AG04450 (cell line): Measurements from ENCODE around the gene FBRSL1. TPM values are rescaled to one million over a fixed set of nuclear protein-coding genes. Genes with fewer than 3 reads are reported as not detected.

Experiments used
- CTCF ChIA-PET: fragments of 300-600, 350-600 bp; formaldehyde crosslinking; extraction: SDS; loops from one replicate; lab custom pipeline; 2022; ENCODE audit warnings: antibody characterized with exemption, inconsistent platforms; lab: Charles Lee
- POLR2A ChIA-PET: fragments of 350-600 bp; formaldehyde crosslinking; extraction: SDS; loops from one replicate; lab custom pipeline; 2021; ENCODE audit warnings: antibody characterized with exemption, inconsistent platforms; lab: Yijun Ruan, JAX
- DNase-seq: peaks from one replicate; pipeline ENCODE4 v3.0.0-alpha.2; 2011; ENCODE audit warnings: low read depth, low spot score
- H3K27ac ChIP-seq: one replicate; pipeline ENCODE4 v1.5.1; 2012; ENCODE audit warnings: low read depth, low read length, control low read depth
- H3K27me3 ChIP-seq: one replicate; pipeline ENCODE4 v1.6.0; 2012; ENCODE audit warnings: low read length; ENCODE audit not compliant: control insufficient read depth, insufficient read depth
- H3K4me3 ChIP-seq: 2 replicates; pipeline ENCODE4 v1.5.1; 2011; ENCODE audit warnings: mild to moderate bottlenecking, low read depth, low read length, control low read depth
- H3K9me3 ChIP-seq: 2 replicates; pipeline ENCODE4 v1.5.1; 2012; ENCODE audit warnings: low read length; ENCODE audit not compliant: control insufficient read depth, insufficient read depth
- CTCF ChIP-seq: IDR thresholded peaks from 2 replicates; pipeline ENCODE4 v1.5.1; 2011; ENCODE audit warnings: low read depth, low read length, control low read depth, inconsistent platforms
- polyA plus RNA-seq: library from polyadenylated mRNA; depleted of rRNA; stranded (reverse); fragments of >200 nt; gene quantifications from 2 replicates; pipeline ENCODE4 v1.2.3, GENCODE V29; 2011

FBRSL1 gene
- polyA plus RNA-seq, 1 experiment: 1.1 TPM

GRCh38 chr12:132500142-132500855 lies 10.3 kb downstream of the FBRSL1 start:
- ChIA-PET POLR2A (no interaction called here), CTCF (no interaction called here)
- no peak for DNase-seq
- no peak overlapping the region for H3K27ac ChIP-seq
- H3K9me3 ChIP-seq: no peaks in the 10 kb centered on the region; the same call in 1 of the 2 replicates
- TF ChIP-seq CTCF: no peak
- H3K4me3 ChIP-seq: no peak overlapping the region
- no peaks in the 10 kb centered on the region for H3K27me3 ChIP-seq

GRCh38 chr12:132500856-132501180 lies 10.9 kb downstream of the FBRSL1 start:
- no peak for DNase-seq
- ChIA-PET CTCF (no interaction called here), POLR2A (no interaction called here)
- TF ChIP-seq CTCF: no peak
- Histone ChIP-seq H3K27me3 (no peaks in the 10 kb centered on the region), H3K9me3 (no peaks in the 10 kb centered on the region; the same call in 1 of the 2 replicates), H3K27ac (no peak overlapping the region), H3K4me3 (no peak overlapping the region)

- Histone ChIP-seq H3K27me3 (no peaks in the 10 kb centered on the region), H3K4me3 (no peak overlapping the region), H3K9me3 (no peaks in the 10 kb centered on the region; the same call in 1 of the 2 replicates), H3K27ac (no peak overlapping the region)
- no peak for DNase-seq
- CTCF ChIA-PET: no interaction called here
- POLR2A ChIA-PET: no interaction called here
- no peak for TF ChIP-seq CTCF
Observed at GRCh38 chr12:132501204-132501940, 11.4 kb downstream of the FBRSL1 start.

- Histone ChIP-seq H3K27me3 (no peaks in the 10 kb centered on the region), H3K27ac (no peak overlapping the region), H3K9me3 (no peaks in the 10 kb centered on the region; the same call in 1 of the 2 replicates), H3K4me3 (no peak overlapping the region)
- DNase-seq: no peak
- no peak for TF ChIP-seq CTCF
- ChIA-PET CTCF (no interaction called here), POLR2A (no interaction called here)
Observed at GRCh38 chr12:132502149-132502881, 12.4 kb downstream of the FBRSL1 start.

GRCh38 chr12:132502882-132503193 lies 12.9 kb downstream of the FBRSL1 start:
- no peaks in the 10 kb centered on the region; the same call in 1 of the 2 replicates for H3K9me3 ChIP-seq
- no peaks in the 10 kb centered on the region for H3K27me3 ChIP-seq
- ChIA-PET CTCF (no interaction called here), POLR2A (no interaction called here)
- TF ChIP-seq CTCF: no peak
- no peak for DNase-seq
- no peak overlapping the region for H3K27ac ChIP-seq
- H3K4me3 ChIP-seq: no peak overlapping the region
